OCI-LY3 (cell line): Measurements from ENCODE around the gene ESRP2.

Experiments
- H2AFZ ChIP-seq: fragments of 200-600, 300-600 bp; shearing (Covaris generic); 2 replicates; pipeline ENCODE4 v1.6.0; 2014; ENCODE audit warnings: antibody characterized with exemption, low read depth, low read length
- H3K27ac ChIP-seq: fragments of 200-600, 300-600 bp; sonication (generic); 2 replicates; pipeline ENCODE4 v1.5.1; 2014; ENCODE audit warnings: mild to moderate bottlenecking, low read length, moderate library complexity, mixed read lengths
- H3K27me3 ChIP-seq: fragments of 200-600, 300-600 bp; sonication (generic); 2 replicates; pipeline ENCODE4 v1.6.1; 2014; ENCODE audit warnings: low read depth, low read length, mixed read lengths
- H3K36me3 ChIP-seq: fragments of 200-600, 300-600 bp; sonication (generic); replicated peaks from 2 replicates; pipeline ENCODE3; 2014; ENCODE audit warnings: low read depth, low read length, mixed read lengths
- H3K4me1 ChIP-seq: fragments of 300-600, 200-600 bp; sonication (generic); 2 replicates; pipeline ENCODE4 v1.6.1; 2014; ENCODE audit warnings: low read length, mixed read lengths
- H3K4me2 ChIP-seq: fragments of 200-600, 300-600 bp; sonication (generic); 2 replicates; pipeline ENCODE4 v1.6.1; 2014; ENCODE audit warnings: low read length, mixed read lengths
- H3K4me3 ChIP-seq: fragments of 300-600, 200-600 bp; sonication (generic); 2 replicates; pipeline ENCODE4 v1.5.1; 2014; ENCODE audit warnings: antibody characterized with exemption, mild to moderate bottlenecking, low read length, moderate library complexity
- H3K79me2 ChIP-seq: fragments of 300-600, 200-600 bp; shearing (Covaris generic); 2 replicates; pipeline ENCODE4 v1.6.1; 2014; ENCODE audit warnings: mild to moderate bottlenecking, low read length, mixed read lengths
- H3K9ac ChIP-seq: fragments of 300-600, 200-600 bp; shearing (Covaris generic); 2 replicates; pipeline ENCODE4 v1.6.0; 2014; ENCODE audit warnings: mild to moderate bottlenecking, low read length, moderate library complexity
- H3K9me3 ChIP-seq: fragments of 200-600, 300-600 bp; shearing (Covaris generic); 2 replicates; pipeline ENCODE4 v1.6.1; 2014; ENCODE audit warnings: low read length, mixed read lengths; ENCODE audit not compliant: insufficient read depth
- H4K20me1 ChIP-seq: fragments of 200-600, 300-600 bp; sonication (generic); 2 replicates; pipeline ENCODE4 v1.6.1; 2016; ENCODE audit warnings: low read length, mixed read lengths; ENCODE audit not compliant: insufficient read depth
- CTCF ChIP-seq: fragments of 200-600, 300-600 bp; sonication (generic); IDR thresholded peaks from 2 replicates; pipeline ENCODE4 v1.5.1; 2014; ENCODE audit warnings: antibody characterized with exemption, low read length, low read depth
- EZH2phosphoT487 ChIP-seq: fragments of 200-600 bp; shearing (Covaris generic); IDR thresholded peaks from 2 replicates; pipeline ENCODE4 v1.6.1; 2018; ENCODE audit warnings: antibody characterized with exemption, mixed run types, low read depth

The ESRP2 gene

GRCh38 chr16:68200088-68200783 is 35.7 kb downstream of the ESRP2 start:
- Histone ChIP-seq H2AFZ (no peak overlapping the region), H3K79me2 (no peaks in the 10 kb centered on the region; the same call in 1 of the 2 replicates), H3K4me3 (no peak overlapping the region), H3K27ac (no peak overlapping the region), H3K4me1 (peaks cover 5% of the 10 kb centered on the region), H3K27me3 (no peaks in the 10 kb centered on the region), H3K9ac (no peak overlapping the region), H3K9me3 (no peaks in the 10 kb centered on the region), H4K20me1 (no peaks in the 10 kb centered on the region), H3K4me2 (no peak overlapping the region), H3K36me3 (no peaks in the 10 kb centered on the region)
- TF ChIP-seq CTCF, result no peak
- TF ChIP-seq EZH2phosphoT487, result no peak

- Histone ChIP-seq H3K27me3 (no peaks in the 10 kb centered on the region), H3K79me2 (no peaks in the 10 kb centered on the region; the same call in 1 of the 2 replicates), H3K36me3 (peaks cover 6% of the 10 kb centered on the region), H3K4me3 (no peak overlapping the region), H4K20me1 (no peaks in the 10 kb centered on the region), H3K27ac (no peak overlapping the region), H3K4me2 (no peak overlapping the region), H2AFZ (no peak overlapping the region), H3K9ac (no peak overlapping the region), H3K4me1 (peaks cover 5% of the 10 kb centered on the region), H3K9me3 (no peaks in the 10 kb centered on the region)
- TF ChIP-seq CTCF (no peak), EZH2phosphoT487 (no peak)
Measured at GRCh38 chr16:68197250-68197649, 38.7 kb downstream of the ESRP2 start.

GRCh38 chr16:68194251-68194650 is 41.7 kb downstream of the ESRP2 start:
- H3K79me2 ChIP-seq, result no peaks in the 10 kb centered on the region; the same call in 1 of the 2 replicates
- no peaks in the 10 kb centered on the region for H3K9me3 ChIP-seq
- H3K27ac ChIP-seq, result no peak overlapping the region
- no peaks in the 10 kb centered on the region for H3K27me3 ChIP-seq
- H3K4me3 ChIP-seq, result no peak overlapping the region
- H4K20me1 ChIP-seq, result no peaks in the 10 kb centered on the region
- no peak overlapping the region for H3K4me2 ChIP-seq
- no peaks in the 10 kb centered on the region for H3K4me1 ChIP-seq
- no peak overlapping the region for H3K9ac ChIP-seq
- peaks cover 19% of the 10 kb centered on the region for H3K36me3 ChIP-seq
- no peak for TF ChIP-seq CTCF
- no peak for TF ChIP-seq EZH2phosphoT487
- no peak overlapping the region for H2AFZ ChIP-seq

- H3K9ac ChIP-seq, result no peak overlapping the region
- H3K36me3 ChIP-seq, result peaks cover 35% of the 10 kb centered on the region
- no peaks in the 10 kb centered on the region for H3K27me3 ChIP-seq
- no peaks in the 10 kb centered on the region for H3K79me2 ChIP-seq
- H2AFZ ChIP-seq, result no peak overlapping the region
- no peak overlapping the region for H3K27ac ChIP-seq
- no peak overlapping the region for H3K4me2 ChIP-seq
- no peaks in the 10 kb centered on the region for H3K4me1 ChIP-seq
- H3K9me3 ChIP-seq, result no peaks in the 10 kb centered on the region
- no peak overlapping the region for H3K4me3 ChIP-seq
- TF ChIP-seq EZH2phosphoT487 (no peak), CTCF (no peak)
- H4K20me1 ChIP-seq, result no peaks in the 10 kb centered on the region
Measured at GRCh38 chr16:68190736-68191510, 45.0 kb downstream of the ESRP2 start.
